ENCODE results near the gene FJX1.

The FJX1 gene

DNA sequence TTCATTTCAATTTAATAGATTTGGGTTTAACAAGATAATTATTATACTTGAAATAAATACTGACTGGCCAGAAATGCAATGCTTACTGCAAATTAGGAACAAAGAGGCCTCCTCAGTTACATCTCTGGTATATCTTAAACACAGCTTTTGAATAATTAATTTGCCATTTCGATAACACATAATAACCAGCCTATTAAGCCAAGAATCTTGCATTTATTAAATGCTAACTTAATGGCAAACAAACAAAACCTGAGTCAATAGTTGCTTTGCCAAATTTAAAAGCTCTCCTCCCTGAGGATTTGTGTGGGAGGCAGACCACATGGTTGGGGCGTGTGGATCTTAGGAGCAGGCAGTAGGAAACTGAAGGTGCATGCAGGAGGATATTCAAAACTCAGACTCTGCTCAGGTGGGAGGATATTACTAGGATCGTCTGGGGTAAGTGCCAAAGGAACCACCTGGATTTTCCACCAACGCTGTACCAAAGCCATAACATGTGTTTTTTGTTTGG is 17.9 kb upstream of the FJX1 start:
- Histone ChIP-seq H4K8ac (ENCODE audit: low read depth, low read length) (no peak overlapping the region), H3K4ac (ENCODE audit: low read depth, low read length) (no peak overlapping the region), H3K56ac (ENCODE audit: low read length) (no peak overlapping the region), H3K27me3 (ENCODE audit: insufficient read depth, low read length, poor library complexity) (no peaks in the 10 kb centered on the region), H3K23ac (ENCODE audit: low read length) (no peak overlapping the region), H3K79me2 (ENCODE audit: control insufficient read depth, insufficient read depth, low read length) (no peaks in the 10 kb centered on the region), H3K9ac (ENCODE audit: low read length) (no peak overlapping the region), H3K36me3 (ENCODE audit: control insufficient read depth, insufficient read depth, low read length) (no peaks in the 10 kb centered on the region), H3K4me2 (ENCODE audit: low read length) (no peak overlapping the region), H2AK5ac (ENCODE audit: low read length) (no peak overlapping the region), H2BK120ac (ENCODE audit: low read depth, low read length) (no peak overlapping the region), H3K4me1 (ENCODE audit: control insufficient read depth, low read depth, low read length) (no peaks in the 10 kb centered on the region), H2BK15ac (replicated peaks; ENCODE audit: low read depth) (no peak overlapping the region), H4K5ac (ENCODE audit: low read length) (no peak overlapping the region), H2BK5ac (ENCODE audit: low read length) (no peak overlapping the region), H3K79me1 (ENCODE audit: low read length) (no peaks in the 10 kb centered on the region), H3K4me3 (ENCODE audit: low read length) (no peak overlapping the region), H3K18ac (ENCODE audit: low read length) (no peak overlapping the region), H3K27ac (ENCODE audit: low read depth, low read length) (no peak overlapping the region)
- no CpG with 5 or more reads among the region's 4 CpGs for WGBS (ENCODE audit: extremely low coverage, insufficient coverage, low lambda C conversion rate)
- no peak for DNase-seq

DNA sequence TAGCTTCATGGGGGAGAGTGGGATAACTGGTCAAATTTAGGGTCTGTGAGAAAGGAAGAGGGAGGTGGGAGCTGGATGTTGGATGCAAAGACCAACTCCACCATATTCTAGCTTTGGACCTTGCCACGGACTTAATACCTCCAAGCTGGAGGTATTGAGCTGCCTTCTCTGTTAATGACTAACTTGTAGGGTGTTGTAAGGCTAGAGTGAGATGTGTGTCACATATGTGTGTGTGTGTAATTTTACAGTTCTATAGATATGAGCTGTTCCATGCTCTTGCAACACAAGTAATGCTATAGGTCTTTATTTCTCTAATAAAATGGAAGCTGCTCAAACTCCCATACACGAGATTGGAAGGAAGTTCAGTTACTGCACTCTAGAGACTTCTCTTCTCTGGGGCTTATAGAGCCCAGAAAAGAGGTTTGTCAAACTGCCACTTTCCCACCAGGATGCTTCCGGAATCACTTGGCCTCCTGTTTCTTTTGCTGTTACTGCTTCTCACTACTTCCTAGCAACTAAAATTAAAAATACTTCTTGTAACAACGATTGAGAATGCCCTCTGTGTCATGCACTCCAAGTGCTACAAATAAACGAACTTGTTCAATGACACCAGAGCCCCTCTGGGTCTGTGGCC is 16.0 kb upstream of the FJX1 start:
- Histone ChIP-seq H3K4me3 (ENCODE audit: low read length) (no peak overlapping the region), H3K27ac (ENCODE audit: low read depth, low read length) (no peak overlapping the region), H3K79me1 (ENCODE audit: low read length) (no peaks in the 10 kb centered on the region), H3K56ac (ENCODE audit: low read length) (no peak overlapping the region), H2BK120ac (ENCODE audit: low read depth, low read length) (no peak overlapping the region), H3K79me2 (ENCODE audit: control insufficient read depth, insufficient read depth, low read length) (no peaks in the 10 kb centered on the region), H3K9ac (ENCODE audit: low read length) (no peak overlapping the region), H3K27me3 (ENCODE audit: insufficient read depth, low read length, poor library complexity) (no peaks in the 10 kb centered on the region), H3K18ac (ENCODE audit: low read length) (no peak overlapping the region), H3K36me3 (ENCODE audit: control insufficient read depth, insufficient read depth, low read length) (no peaks in the 10 kb centered on the region), H3K23ac (ENCODE audit: low read length) (no peak overlapping the region), H4K8ac (ENCODE audit: low read depth, low read length) (no peak overlapping the region), H3K4ac (ENCODE audit: low read depth, low read length) (no peak overlapping the region), H2AK5ac (ENCODE audit: low read length) (no peak overlapping the region), H2BK5ac (ENCODE audit: low read length) (no peak overlapping the region), H3K4me1 (ENCODE audit: control insufficient read depth, low read depth, low read length) (no peaks in the 10 kb centered on the region), H3K4me2 (ENCODE audit: low read length) (no peak overlapping the region), H2BK15ac (replicated peaks; ENCODE audit: low read depth) (no peak overlapping the region), H4K5ac (ENCODE audit: low read length) (no peak overlapping the region)
- WGBS (ENCODE audit: extremely low coverage, insufficient coverage, low lambda C conversion rate), result no CpG with 5 or more reads among the region's 5 CpGs
- no peak for DNase-seq

DNA sequence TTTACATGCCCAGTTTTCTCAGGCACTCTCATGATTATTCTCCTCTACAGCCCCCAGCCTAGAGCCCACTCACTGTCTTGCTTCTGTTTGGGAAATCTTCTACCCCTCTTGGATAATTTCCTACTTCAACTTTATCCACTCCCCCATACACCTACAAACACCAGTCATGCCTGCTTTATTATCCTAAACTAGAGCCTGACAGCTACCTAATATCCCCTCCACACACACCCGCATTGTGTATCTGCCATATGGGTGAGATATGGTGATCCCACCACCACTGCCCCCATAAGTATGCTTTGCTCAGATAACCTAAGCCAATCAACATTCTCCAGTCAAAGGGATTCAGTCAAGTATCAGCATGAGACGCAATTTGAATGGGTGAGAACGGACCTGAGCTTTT is 15.3 kb upstream of the FJX1 start:
- no peak overlapping the region for H3K23ac ChIP-seq (ENCODE audit: low read length)
- H3K56ac ChIP-seq (ENCODE audit: low read length), result no peak overlapping the region
- H4K8ac ChIP-seq (ENCODE audit: low read depth, low read length), result no peak overlapping the region
- H2BK5ac ChIP-seq (ENCODE audit: low read length), result no peak overlapping the region
- no peaks in the 10 kb centered on the region for H3K36me3 ChIP-seq (ENCODE audit: control insufficient read depth, insufficient read depth, low read length)
- H3K18ac ChIP-seq (ENCODE audit: low read length), result no peak overlapping the region
- H3K27me3 ChIP-seq (ENCODE audit: insufficient read depth, low read length, poor library complexity), result no peaks in the 10 kb centered on the region
- no peak overlapping the region for H3K4me2 ChIP-seq (ENCODE audit: low read length)
- no peak overlapping the region for H3K4ac ChIP-seq (ENCODE audit: low read depth, low read length)
- no peak overlapping the region for H2BK120ac ChIP-seq (ENCODE audit: low read depth, low read length)
- no peaks in the 10 kb centered on the region for H3K79me1 ChIP-seq (ENCODE audit: low read length)
- H3K4me1 ChIP-seq (ENCODE audit: control insufficient read depth, low read depth, low read length), result no peaks in the 10 kb centered on the region
- H2BK15ac ChIP-seq (replicated peaks; ENCODE audit: low read depth), result no peak overlapping the region
- H3K27ac ChIP-seq (ENCODE audit: low read depth, low read length), result no peak overlapping the region
- H3K4me3 ChIP-seq (ENCODE audit: low read length), result no peak overlapping the region
- no peak overlapping the region for H2AK5ac ChIP-seq (ENCODE audit: low read length)
- no peak for DNase-seq
- H3K9ac ChIP-seq (ENCODE audit: low read length), result no peak overlapping the region
- no peak overlapping the region for H4K5ac ChIP-seq (ENCODE audit: low read length)
- no CpG with 5 or more reads among the region's 3 CpGs for WGBS (ENCODE audit: extremely low coverage, insufficient coverage, low lambda C conversion rate)
- H3K79me2 ChIP-seq (ENCODE audit: control insufficient read depth, insufficient read depth, low read length), result no peaks in the 10 kb centered on the region

DNA sequence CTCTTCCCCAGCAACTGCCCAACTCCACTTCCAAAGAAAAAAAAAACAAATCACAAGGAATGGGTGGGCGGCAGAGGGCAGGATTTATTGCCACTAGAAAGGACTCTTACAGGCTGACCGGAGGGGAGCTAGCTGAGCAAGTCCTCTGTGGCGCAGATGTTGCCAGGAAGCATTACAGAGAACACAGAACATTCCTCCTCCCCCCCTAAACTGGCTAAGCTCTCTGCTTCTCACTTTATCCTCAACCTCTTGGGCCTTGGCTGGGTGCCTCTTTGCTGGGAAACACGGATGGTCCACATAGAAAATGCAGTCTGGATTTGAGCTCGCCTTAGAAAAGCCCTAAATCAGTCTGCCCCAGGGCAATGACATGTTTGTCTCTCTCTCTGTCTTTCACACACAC is 12.6 kb upstream of the FJX1 start:
- H3K4me2 ChIP-seq (ENCODE audit: low read length), result no peak overlapping the region
- H3K9ac ChIP-seq (ENCODE audit: low read length), result no peak overlapping the region
- H3K4me3 ChIP-seq (ENCODE audit: low read length), result no peak overlapping the region
- no peaks in the 10 kb centered on the region for H3K79me2 ChIP-seq (ENCODE audit: control insufficient read depth, insufficient read depth, low read length)
- no peaks in the 10 kb centered on the region for H3K4me1 ChIP-seq (ENCODE audit: control insufficient read depth, low read depth, low read length)
- H4K5ac ChIP-seq (ENCODE audit: low read length), result no peak overlapping the region
- H2BK120ac ChIP-seq (ENCODE audit: low read depth, low read length), result no peak overlapping the region
- H4K8ac ChIP-seq (ENCODE audit: low read depth, low read length), result no peak overlapping the region
- no peak overlapping the region for H3K4ac ChIP-seq (ENCODE audit: low read depth, low read length)
- no peak for DNase-seq
- H3K36me3 ChIP-seq (ENCODE audit: control insufficient read depth, insufficient read depth, low read length), result no peaks in the 10 kb centered on the region
- no peaks in the 10 kb centered on the region for H3K27me3 ChIP-seq (ENCODE audit: insufficient read depth, low read length, poor library complexity)
- no CpG with 5 or more reads among the region's 5 CpGs for WGBS (ENCODE audit: extremely low coverage, insufficient coverage, low lambda C conversion rate)
- no peak overlapping the region for H3K23ac ChIP-seq (ENCODE audit: low read length)
- no peak overlapping the region for H3K27ac ChIP-seq (ENCODE audit: low read depth, low read length)
- no peaks in the 10 kb centered on the region for H3K79me1 ChIP-seq (ENCODE audit: low read length)
- no peak overlapping the region for H3K56ac ChIP-seq (ENCODE audit: low read length)
- H3K18ac ChIP-seq (ENCODE audit: low read length), result no peak overlapping the region
- no peak overlapping the region for H2BK15ac ChIP-seq (replicated peaks; ENCODE audit: low read depth)
- no peak overlapping the region for H2AK5ac ChIP-seq (ENCODE audit: low read length)
- no peak overlapping the region for H2BK5ac ChIP-seq (ENCODE audit: low read length)

DNA sequence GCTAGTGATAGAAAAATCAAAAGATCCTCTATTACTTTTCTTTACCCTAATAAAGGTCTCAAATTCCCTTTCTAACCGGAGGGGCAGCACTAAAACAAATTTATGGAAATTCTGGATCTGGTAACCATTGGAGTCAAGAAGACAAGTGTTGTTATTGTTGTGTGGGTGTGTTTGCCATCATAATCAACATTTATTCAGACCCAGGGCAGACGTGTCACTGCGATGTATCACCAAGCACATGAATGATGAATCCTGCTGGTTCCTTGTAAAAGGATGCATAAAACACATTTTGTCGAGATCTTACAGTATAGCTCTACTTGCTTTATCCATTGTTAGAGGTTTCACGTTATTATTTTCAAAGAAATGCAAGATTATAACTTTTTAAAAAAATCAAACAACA is 12.1 kb upstream of the FJX1 start:
- H3K18ac ChIP-seq (ENCODE audit: low read length), result no peak overlapping the region
- no peak overlapping the region for H2BK120ac ChIP-seq (ENCODE audit: low read depth, low read length)
- no peak overlapping the region for H4K5ac ChIP-seq (ENCODE audit: low read length)
- no peaks in the 10 kb centered on the region for H3K36me3 ChIP-seq (ENCODE audit: control insufficient read depth, insufficient read depth, low read length)
- no peak overlapping the region for H3K27ac ChIP-seq (ENCODE audit: low read depth, low read length)
- no peak overlapping the region for H2BK5ac ChIP-seq (ENCODE audit: low read length)
- H2AK5ac ChIP-seq (ENCODE audit: low read length), result no peak overlapping the region
- no peak overlapping the region for H3K23ac ChIP-seq (ENCODE audit: low read length)
- no peaks in the 10 kb centered on the region for H3K27me3 ChIP-seq (ENCODE audit: insufficient read depth, low read length, poor library complexity)
- no peak overlapping the region for H3K4me2 ChIP-seq (ENCODE audit: low read length)
- WGBS (ENCODE audit: extremely low coverage, insufficient coverage, low lambda C conversion rate), result no CpG with 5 or more reads among the region's 5 CpGs
- no peaks in the 10 kb centered on the region for H3K4me1 ChIP-seq (ENCODE audit: control insufficient read depth, low read depth, low read length)
- H3K56ac ChIP-seq (ENCODE audit: low read length), result no peak overlapping the region
- no peaks in the 10 kb centered on the region for H3K79me1 ChIP-seq (ENCODE audit: low read length)
- no peak overlapping the region for H4K8ac ChIP-seq (ENCODE audit: low read depth, low read length)
- no peak overlapping the region for H2BK15ac ChIP-seq (replicated peaks; ENCODE audit: low read depth)
- H3K4me3 ChIP-seq (ENCODE audit: low read length), result no peak overlapping the region
- H3K4ac ChIP-seq (ENCODE audit: low read depth, low read length), result no peak overlapping the region
- no peak overlapping the region for H3K9ac ChIP-seq (ENCODE audit: low read length)
- no peak for DNase-seq
- H3K79me2 ChIP-seq (ENCODE audit: control insufficient read depth, insufficient read depth, low read length), result no peaks in the 10 kb centered on the region

DNA sequence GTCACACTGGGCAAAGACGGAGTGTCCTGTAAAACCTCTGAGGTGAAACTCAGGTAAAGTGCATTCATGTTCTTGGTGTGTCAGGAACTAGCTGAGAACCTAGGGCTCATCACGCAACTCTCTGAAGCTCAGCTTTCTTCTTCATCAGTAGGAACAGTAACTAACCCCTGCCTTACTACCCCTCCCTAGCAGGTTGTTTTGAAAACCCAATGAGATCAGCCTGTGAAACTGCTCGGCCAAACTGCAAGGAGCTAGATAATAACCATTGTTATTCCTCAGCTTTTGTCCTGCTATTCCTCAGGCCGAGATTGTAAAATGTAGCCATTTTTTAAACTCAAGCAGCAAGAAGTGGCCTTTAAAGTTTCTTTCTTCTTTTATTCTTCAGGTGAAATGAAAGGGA is 9.8 kb upstream of the FJX1 start:
- H3K4me1 ChIP-seq (ENCODE audit: control insufficient read depth, low read depth, low read length), result no peaks in the 10 kb centered on the region
- no peak overlapping the region for H4K5ac ChIP-seq (ENCODE audit: low read length)
- no peak overlapping the region for H3K9ac ChIP-seq (ENCODE audit: low read length)
- no peak overlapping the region for H4K8ac ChIP-seq (ENCODE audit: low read depth, low read length)
- H3K23ac ChIP-seq (ENCODE audit: low read length), result no peak overlapping the region
- no peak overlapping the region for H3K4me2 ChIP-seq (ENCODE audit: low read length)
- H3K18ac ChIP-seq (ENCODE audit: low read length), result no peak overlapping the region
- no peaks in the 10 kb centered on the region for H3K36me3 ChIP-seq (ENCODE audit: control insufficient read depth, insufficient read depth, low read length)
- H2BK15ac ChIP-seq (replicated peaks; ENCODE audit: low read depth), result no peak overlapping the region
- no peak overlapping the region for H3K56ac ChIP-seq (ENCODE audit: low read length)
- H3K27ac ChIP-seq (ENCODE audit: low read depth, low read length), result no peak overlapping the region
- H2BK5ac ChIP-seq (ENCODE audit: low read length), result no peak overlapping the region
- WGBS (ENCODE audit: extremely low coverage, insufficient coverage, low lambda C conversion rate), result no CpG with 5 or more reads among the region's 4 CpGs
- no peak overlapping the region for H3K4me3 ChIP-seq (ENCODE audit: low read length)
- no peaks in the 10 kb centered on the region for H3K27me3 ChIP-seq (ENCODE audit: insufficient read depth, low read length, poor library complexity)
- no peaks in the 10 kb centered on the region for H3K79me2 ChIP-seq (ENCODE audit: control insufficient read depth, insufficient read depth, low read length)
- H2AK5ac ChIP-seq (ENCODE audit: low read length), result no peak overlapping the region
- no peak overlapping the region for H2BK120ac ChIP-seq (ENCODE audit: low read depth, low read length)
- H3K79me1 ChIP-seq (ENCODE audit: low read length), result no peaks in the 10 kb centered on the region
- H3K4ac ChIP-seq (ENCODE audit: low read depth, low read length), result no peak overlapping the region
- DNase-seq, result no peak
